Upper lobe of left lung (tissue), 6 donors: ENCODE measurements around the gene GOLIM4. TPM values are rescaled to one million over a fixed set of nuclear protein-coding genes. Genes with fewer than 3 reads are reported as not detected.

Experiments used
- ATAC-seq, 2 donors: fragments of 200-7000 bp; cut with Tn5 transposase; one replicate each; pipeline ENCODE4 v1.9.1; 2022; ENCODE audit warnings: mild to moderate bottlenecking in 2 of 2, moderate library complexity in 2 of 2; ENCODE audit not compliant: low FRiP score in 2 of 2
- DNase-seq, 2 donors: peaks; one replicate each; pipeline ENCODE4 v3.0.0-alpha.2; 2019 to 2020
- H3K27ac ChIP-seq, 4 donors: fragments of 200-600 bp; sonication (generic); one replicate each; pipeline ENCODE4 v1.5.1; 2016 to 2019
- H3K27me3 ChIP-seq, 4 donors: fragments of 200-600 bp; sonication (generic); one replicate each; pipeline ENCODE4 v1.5.1; 2017 to 2019
- H3K36me3 ChIP-seq, 4 donors: fragments of 200-600 bp; sonication (generic); one replicate each; pipeline ENCODE4 v1.5.1; 2016 to 2019
- H3K4me1 ChIP-seq, 4 donors: fragments of 200-600 bp; sonication (generic); one replicate each; pipeline ENCODE4 v1.5.1; 2018 to 2019
- H3K4me3 ChIP-seq, 4 donors: fragments of 200-600 bp; sonication (generic); one replicate each; pipeline ENCODE4 v1.5.1; 2017 to 2019; ENCODE audit warnings: mild to moderate bottlenecking in 2 of 4, moderate library complexity in 1 of 4
- H3K9me3 ChIP-seq, 4 donors: fragments of 200-600 bp; sonication (generic); one replicate each; pipeline ENCODE4 v1.5.1; 2018 to 2019
- CTCF ChIP-seq, 6 experiments: fragments of 450-650 bp in 4 of 6; fragments of 200-600 bp in 2 of 6; sonication (generic) in 2 of 6; IDR thresholded peaks; one replicate each; pipeline ENCODE4 v1.5.1; 2016 to 2019; ENCODE audit warnings: antibody characterized with exemption in 6 of 6
- EP300 ChIP-seq, 4 donors: sonication (generic); formaldehyde crosslinking; IDR thresholded peaks; one replicate each; pipeline ENCODE4 v1.5.1; 2017; ENCODE audit warnings: antibody characterized with exemption in 4 of 4, control low read depth in 2 of 4
- POLR2A ChIP-seq, 4 donors: fragments of 450-650 bp; IDR thresholded peaks; one replicate each; pipeline ENCODE4 v1.5.1; 2016 to 2017; ENCODE audit warnings: antibody characterized with exemption in 4 of 4, mild to moderate bottlenecking in 2 of 4
- POLR2AphosphoS5 ChIP-seq, 2 donors: sonication (generic); formaldehyde crosslinking; IDR thresholded peaks; one replicate each; pipeline ENCODE4 v1.5.1; 2017; ENCODE audit warnings: antibody characterized with exemption in 2 of 2
- WGBS, 2 donors: methylation state at CpG; one replicate each; pipeline ENCODE4 v1.1.5; 2017 to 2018; 5-methylcytosine and 5-hydroxymethylcytosine counted together
- total RNA-seq, 6 donors: library from RNA; depleted of rRNA in 4 of 6; stranded (reverse); fragments of >200 nt in 4 of 6; gene quantifications; one replicate each; pipeline versions ENCODE4 v1.1.0 to v1.2.1, GENCODE V29; 2016 to 2021
- donor health status: DM: no; HTN: no; CAD: no; lungs with moderate emphysema.
- donor health status: DM: no; HTN: yes; CAD: no; lungs with severe emphysema.

Gene GOLIM4
- total RNA-seq, 6 donors from 2014 or later, result 34.6 to 79.1 (median 43.6) TPM

- Histone ChIP-seq H3K9me3 (no peaks in the 10 kb centered on the region), H3K4me3 (peak overlapping the region; percentile 62 to 91 (median 90)), H3K27me3 (no peaks in the 10 kb centered on the region), H3K36me3 (no peaks in the 10 kb centered on the region), H3K27ac (peak overlapping the region; percentile 91 to 98 (median 94)), H3K4me1 (peaks cover 25 to 45% (median 40%) of the 10 kb centered on the region in 4 donors)
- DNase-seq (no peak), ATAC-seq (peak in 1 of 2 donors; percentile 7)
- WGBS, 2 donors, result 0 to 2% methylated on average over 5 to 9 of the region's 9 CpGs
- no peak for TF ChIP-seq POLR2AphosphoS5 (IDR thresholded peaks at IDR 0.05)
- no peak for TF ChIP-seq EP300 (IDR thresholded peaks at IDR 0.05)
- TF ChIP-seq CTCF (IDR thresholded peaks at IDR 0.05), result no peak
- TF ChIP-seq POLR2A (IDR thresholded peaks at IDR 0.05), result no peak
Measured at GRCh38 chr3:168094580-168094876, 1.2 kb downstream of the GOLIM4 start.

GRCh38 chr3:168093790-168094189 lies 1.9 kb downstream of the GOLIM4 start:
- H3K27ac ChIP-seq, result peak overlapping the region in 1 of 4 donors; percentile 91
- DNase-seq (no peak), ATAC-seq (no peak)
- peaks cover 25 to 45% (median 40%) of the 10 kb centered on the region in 4 donors for H3K4me1 ChIP-seq
- no peaks in the 10 kb centered on the region for H3K27me3 ChIP-seq
- H3K36me3 ChIP-seq, result no peaks in the 10 kb centered on the region
- peak overlapping the region in 3 of 4 donors; percentile 62 to 91 (median 89) for H3K4me3 ChIP-seq
- 48 to 60% methylated on average over 3 of the region's 3 CpGs for WGBS, 2 donors
- no peak for TF ChIP-seq POLR2A (IDR thresholded peaks at IDR 0.05)
- no peak for TF ChIP-seq CTCF (IDR thresholded peaks at IDR 0.05)
- no peak for TF ChIP-seq EP300 (IDR thresholded peaks at IDR 0.05)
- TF ChIP-seq POLR2AphosphoS5 (IDR thresholded peaks at IDR 0.05), result no peak
- H3K9me3 ChIP-seq, result no peaks in the 10 kb centered on the region

- no peaks in the 10 kb centered on the region for H3K27me3 ChIP-seq
- no peak for TF ChIP-seq EP300 (IDR thresholded peaks at IDR 0.05)
- TF ChIP-seq POLR2A (IDR thresholded peaks at IDR 0.05), result no peak
- no peak for TF ChIP-seq POLR2AphosphoS5 (IDR thresholded peaks at IDR 0.05)
- TF ChIP-seq CTCF (IDR thresholded peaks at IDR 0.05), result no peak
- DNase-seq, result no peak
- no peaks in the 10 kb centered on the region for H3K9me3 ChIP-seq
- no peaks in the 10 kb centered on the region for H3K36me3 ChIP-seq
- no peak overlapping the region for H3K27ac ChIP-seq
- WGBS, 2 donors, result 56 to 63% methylated on average over 2 of the region's 2 CpGs
- ATAC-seq, result no peak
- H3K4me3 ChIP-seq, result peak overlapping the region in 3 of 4 donors; percentile 3 to 91 (median 89)
- H3K4me1 ChIP-seq, result peaks cover 28 to 48% (median 41%) of the 10 kb centered on the region in 4 donors
Measured at GRCh38 chr3:168093229-168093628, 2.5 kb downstream of the GOLIM4 start.

GRCh38 chr3:168091941-168092340 lies 3.8 kb downstream of the GOLIM4 start:
- no peak for DNase-seq
- no peaks in the 10 kb centered on the region for H3K9me3 ChIP-seq
- TF ChIP-seq EP300 (IDR thresholded peaks at IDR 0.05) (no peak), POLR2AphosphoS5 (IDR thresholded peaks at IDR 0.05) (no peak), CTCF (IDR thresholded peaks at IDR 0.05) (no peak), POLR2A (IDR thresholded peaks at IDR 0.05) (no peak)
- peaks cover 28 to 50% (median 41%) of the 10 kb centered on the region in 4 donors for H3K4me1 ChIP-seq
- no peak for ATAC-seq
- no peak overlapping the region for H3K27ac ChIP-seq
- no peaks in the 10 kb centered on the region for H3K27me3 ChIP-seq
- H3K4me3 ChIP-seq, result no peak overlapping the region
- H3K36me3 ChIP-seq, result no peaks in the 10 kb centered on the region

- DNase-seq (no peak), ATAC-seq (no peak)
- no peak for TF ChIP-seq POLR2A (IDR thresholded peaks at IDR 0.05)
- no peaks in the 10 kb centered on the region for H3K27me3 ChIP-seq
- H3K36me3 ChIP-seq, result no peaks in the 10 kb centered on the region
- no peak overlapping the region for H3K27ac ChIP-seq
- WGBS, 2 donors, result 62 to 63% methylated on average over 3 of the region's 3 CpGs
- H3K9me3 ChIP-seq, result no peaks in the 10 kb centered on the region
- no peak overlapping the region for H3K4me3 ChIP-seq
- H3K4me1 ChIP-seq, result peaks cover 28 to 44% (median 38%) of the 10 kb centered on the region in 4 donors
Measured at GRCh38 chr3:168091302-168091858, 4.3 kb downstream of the GOLIM4 start.
